ENCODE data around the gene CLASP1.

Gene CLASP1

GRCh38 chr2:121485039-121485438 lies 164.2 kb downstream of the CLASP1 start:
- Histone ChIP-seq H3K9ac (no peak overlapping the region), H2AFZ (ENCODE audit: low read depth) (no peak overlapping the region), H3K27ac (no peak overlapping the region), H3K4me3 (IDR thresholded peaks at IDR 0.05; ENCODE audit: insufficient read depth, low read depth, low read length) (no peak overlapping the region), H4K20me1 (ENCODE audit: insufficient read depth) (no peaks in the 10 kb centered on the region), H3K27me3 (ENCODE audit: insufficient read depth, low read depth) (no peaks in the 10 kb centered on the region), H3K36me3 (ENCODE audit: insufficient read depth) (no peaks in the 10 kb centered on the region), H3K79me2 (ENCODE audit: insufficient read depth, low read depth) (0 out of 2 replicates have a peak, but pooled peaks cover 6% of the 10 kb centered on the region), H3K4me1 (ENCODE audit: low read depth, poor library complexity, severe bottlenecking) (peaks cover 39% of the 10 kb centered on the region), H3K4me2 (no peak overlapping the region)
- no peak for TF ChIP-seq CTCF (conservative IDR thresholded peaks at IDR 0.05; ENCODE audit: low read depth, low read length)

- H2AFZ ChIP-seq (ENCODE audit: low read depth): no peak overlapping the region
- H3K27ac ChIP-seq: no peak overlapping the region
- no peaks in the 10 kb centered on the region for H3K27me3 ChIP-seq (ENCODE audit: insufficient read depth, low read depth)
- H3K4me1 ChIP-seq (ENCODE audit: low read depth, poor library complexity, severe bottlenecking): peaks cover 27% of the 10 kb centered on the region
- H3K9ac ChIP-seq: no peak overlapping the region
- no peak overlapping the region for H3K4me3 ChIP-seq (IDR thresholded peaks at IDR 0.05; ENCODE audit: insufficient read depth, low read depth, low read length)
- H3K79me2 ChIP-seq (ENCODE audit: insufficient read depth, low read depth): no peaks in the 10 kb centered on the region
- no peak for TF ChIP-seq CTCF (conservative IDR thresholded peaks at IDR 0.05; ENCODE audit: low read depth, low read length)
- no peak overlapping the region for H3K4me2 ChIP-seq
- H4K20me1 ChIP-seq (ENCODE audit: insufficient read depth): no peaks in the 10 kb centered on the region
- no peaks in the 10 kb centered on the region for H3K36me3 ChIP-seq (ENCODE audit: insufficient read depth)
These were observed 165.4 kb downstream of the CLASP1 start for GRCh38 chr2:121483846-121484245.

DNA sequence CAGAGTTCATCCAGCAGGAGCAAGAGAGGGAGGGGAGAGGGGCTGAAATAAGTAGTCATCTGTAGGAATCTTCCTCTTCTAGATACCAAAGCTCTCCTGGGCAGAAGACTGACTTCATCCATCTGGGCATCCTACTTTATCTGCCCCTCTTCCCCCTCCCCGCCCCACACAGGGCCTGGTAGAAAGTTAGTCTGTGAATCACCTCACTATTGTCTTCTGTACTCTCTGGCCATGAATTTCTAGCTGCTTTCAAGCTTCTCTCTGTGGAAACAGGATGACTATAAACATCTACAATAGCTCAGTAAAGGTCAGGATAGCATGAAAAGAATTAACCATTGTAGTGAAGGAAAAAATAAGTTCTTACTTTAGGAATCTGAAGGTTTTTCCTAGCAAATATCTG lies 166.2 kb downstream of the CLASP1 start:
- H3K4me3 ChIP-seq (IDR thresholded peaks at IDR 0.05; ENCODE audit: insufficient read depth, low read depth, low read length): no peak overlapping the region

DNA sequence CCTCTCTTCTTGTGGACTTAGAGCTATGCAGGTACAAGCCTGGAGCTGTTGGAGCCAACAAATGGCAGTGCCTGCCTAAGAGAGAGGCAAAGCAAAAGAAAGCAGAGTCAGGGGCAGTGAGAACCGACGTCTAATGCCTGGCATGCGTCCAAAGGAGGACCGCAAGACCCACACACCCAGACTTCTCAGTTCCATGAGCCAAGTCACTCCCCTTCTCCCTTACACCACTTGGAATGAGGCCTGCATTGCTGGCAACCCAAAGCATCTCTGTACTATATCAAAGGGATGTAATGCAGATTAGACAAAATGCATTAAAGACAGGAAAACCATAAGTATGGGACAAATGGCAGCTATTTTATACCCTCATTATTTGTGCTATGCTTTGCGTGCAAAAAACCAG lies 168.4 kb downstream of the CLASP1 start:
- H3K27ac ChIP-seq: no peak overlapping the region
- H3K27me3 ChIP-seq (ENCODE audit: insufficient read depth, low read depth): no peaks in the 10 kb centered on the region
- no peak for TF ChIP-seq CTCF (conservative IDR thresholded peaks at IDR 0.05; ENCODE audit: low read depth, low read length)
- H3K4me3 ChIP-seq (IDR thresholded peaks at IDR 0.05; ENCODE audit: insufficient read depth, low read depth, low read length): no peak overlapping the region
- H3K36me3 ChIP-seq (ENCODE audit: insufficient read depth): no peaks in the 10 kb centered on the region
- no peak overlapping the region for H3K4me2 ChIP-seq
- H2AFZ ChIP-seq (ENCODE audit: low read depth): no peak overlapping the region
- no peaks in the 10 kb centered on the region for H3K4me1 ChIP-seq (ENCODE audit: low read depth, poor library complexity, severe bottlenecking)
- no peak overlapping the region for H3K9ac ChIP-seq
- H4K20me1 ChIP-seq (ENCODE audit: insufficient read depth): no peaks in the 10 kb centered on the region
- H3K79me2 ChIP-seq (ENCODE audit: insufficient read depth, low read depth): no peaks in the 10 kb centered on the region

More for the DNA sequence above, 166.2 kb downstream of the CLASP1 start:
- Histone ChIP-seq H3K4me1 (ENCODE audit: low read depth, poor library complexity, severe bottlenecking) (peaks cover 19% of the 10 kb centered on the region), H3K4me2 (no peak overlapping the region), H4K20me1 (ENCODE audit: insufficient read depth) (no peaks in the 10 kb centered on the region), H3K36me3 (ENCODE audit: insufficient read depth) (no peaks in the 10 kb centered on the region), H3K9ac (no peak overlapping the region), H2AFZ (ENCODE audit: low read depth) (no peak overlapping the region), H3K79me2 (ENCODE audit: insufficient read depth, low read depth) (no peaks in the 10 kb centered on the region), H3K27ac (no peak overlapping the region), H3K27me3 (ENCODE audit: insufficient read depth, low read depth) (no peaks in the 10 kb centered on the region)
- TF ChIP-seq CTCF (conservative IDR thresholded peaks at IDR 0.05; ENCODE audit: low read depth, low read length): no peak

Data from KMS-11 (cell line).